ENCODE measurements around the gene RABGAP1L. TPM values are rescaled to one million over a fixed set of nuclear protein-coding genes. Genes with fewer than 3 reads are reported as not detected.
A peak's percentile ranks its signal among the peaks of the same experiment; 100 is the strongest.

The RABGAP1L gene
- polyA plus RNA-seq, 4 donors = 21.6 to 29.8 (median 29.6) TPM

- no peak for DNase-seq (ENCODE audit: low read depth in 4 of 4, low spot score in 3 of 4)
These were observed 35.1 kb downstream of the RABGAP1L start for GRCh38 chr1:174194461-174194860.

DNA sequence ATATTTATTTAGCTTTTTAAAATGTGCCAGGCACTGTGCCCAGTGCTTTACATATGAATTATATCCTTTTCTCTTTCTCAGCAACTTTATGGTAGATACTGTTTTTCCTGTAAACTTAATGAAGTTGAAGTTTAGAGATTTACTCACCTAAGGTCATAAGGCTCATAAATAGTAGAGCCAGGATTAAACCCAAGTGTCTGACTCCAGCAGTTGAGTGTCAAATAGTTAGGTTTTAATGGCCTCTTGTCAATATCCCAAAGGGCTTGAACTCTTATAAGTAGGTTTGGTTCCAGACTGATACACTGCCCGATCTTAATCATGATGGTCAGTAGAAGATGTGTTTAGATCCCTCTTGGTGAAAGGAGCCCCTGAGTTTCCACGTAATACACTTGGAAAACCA is 37.8 kb downstream of the RABGAP1L start:
- DNase-seq (ENCODE audit: low read depth in 4 of 4, low spot score in 3 of 4) = no peak

- DNase-seq (ENCODE audit: low read depth in 4 of 4, low spot score in 3 of 4) = no peak
These were observed 38.2 kb downstream of the RABGAP1L start for GRCh38 chr1:174197547-174197946.

DNA sequence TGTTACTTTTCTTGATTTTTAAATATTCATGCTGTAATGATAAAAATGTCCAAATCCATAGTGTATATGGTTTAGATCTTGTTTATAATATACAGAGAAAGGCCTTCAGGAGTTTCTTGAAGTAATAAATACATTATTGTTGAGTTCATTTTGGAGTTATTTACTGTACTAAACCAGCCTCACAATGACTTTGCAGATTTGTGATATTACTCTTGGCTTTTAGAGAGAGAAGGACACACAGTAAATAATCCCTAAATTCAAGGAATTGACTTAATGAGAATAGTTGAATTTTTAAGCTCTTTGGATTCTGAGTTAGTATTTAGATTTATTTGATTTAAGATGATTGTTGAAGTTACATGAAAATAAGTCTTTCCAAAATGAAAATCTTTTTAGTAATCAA is 38.9 kb downstream of the RABGAP1L start:
- no peak for DNase-seq (ENCODE audit: low read depth in 4 of 4, low spot score in 3 of 4)

GRCh38 chr1:174200746-174201145 is 41.4 kb downstream of the RABGAP1L start:
- no peak for DNase-seq (ENCODE audit: low read depth in 4 of 4, low spot score in 3 of 4)

- DNase-seq (ENCODE audit: low read depth in 4 of 4, low spot score in 3 of 4) = no peak
These were observed 45.5 kb downstream of the RABGAP1L start for GRCh38 chr1:174204697-174205308.

- DNase-seq (ENCODE audit: low read depth in 4 of 4, low spot score in 3 of 4) = no peak
These were observed 47.0 kb downstream of the RABGAP1L start for GRCh38 chr1:174206148-174206836.

DNA sequence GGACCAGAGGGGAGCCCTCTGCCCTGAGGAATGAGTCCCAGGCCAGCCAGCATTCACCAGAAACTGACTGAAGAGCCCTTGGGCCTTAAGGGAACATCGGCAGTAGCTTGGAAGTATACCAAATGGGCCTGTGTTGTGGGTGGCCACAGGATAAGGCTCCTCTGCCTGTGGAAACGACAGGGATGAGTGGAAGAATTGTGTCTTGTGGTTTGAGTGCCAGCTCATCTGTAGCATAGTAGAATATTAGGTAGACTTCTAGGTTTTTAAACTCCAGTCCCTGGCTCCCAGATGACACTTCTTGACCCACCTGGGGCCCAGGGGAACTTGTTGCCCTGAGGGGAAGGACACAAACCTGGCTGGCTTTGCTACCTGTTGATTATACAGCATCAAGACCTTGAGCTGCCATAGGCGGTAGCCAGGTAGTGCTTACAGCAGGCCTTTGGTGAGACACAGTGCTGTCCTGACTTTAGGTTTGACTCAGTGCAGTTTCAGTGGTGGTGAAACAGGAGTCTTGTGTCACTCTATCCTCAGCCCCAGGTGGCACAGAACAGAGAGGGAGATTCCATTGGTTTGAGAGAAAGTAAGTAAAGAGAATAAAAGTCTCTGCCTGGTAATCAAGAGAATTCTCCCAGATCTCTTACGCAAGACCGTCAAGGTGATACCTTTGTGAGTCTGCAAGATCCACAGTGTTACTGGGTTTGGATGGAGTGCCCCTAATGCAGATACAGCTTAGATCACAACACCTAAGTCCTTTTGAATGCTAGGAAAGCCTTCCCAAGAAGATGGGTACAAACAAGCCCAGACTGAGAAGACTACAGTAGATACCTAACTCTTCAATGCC is 50.2 kb downstream of the RABGAP1L start:
- DNase-seq (ENCODE audit: low read depth in 4 of 4, low spot score in 3 of 4) = no peak

DNA sequence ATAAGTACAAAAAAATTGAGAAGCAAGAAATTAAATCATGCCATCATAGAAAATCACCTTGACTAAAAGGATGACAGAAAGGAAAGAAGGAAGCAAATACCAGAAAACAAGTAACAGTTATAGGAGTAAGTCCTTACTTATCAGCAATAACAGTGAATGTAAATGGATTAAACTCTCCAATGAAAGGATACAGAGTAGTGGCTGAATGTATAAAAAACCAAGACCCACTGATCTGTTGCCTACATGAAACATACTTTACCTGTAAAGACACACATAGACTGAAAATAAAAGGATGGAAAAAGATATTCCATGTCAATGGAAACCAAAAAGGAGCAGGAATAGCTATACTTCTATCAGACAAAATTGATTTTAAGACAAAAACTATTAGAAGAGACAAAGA is 52.2 kb downstream of the RABGAP1L start:
- no peak for DNase-seq (ENCODE audit: low read depth in 4 of 4, low spot score in 3 of 4)

DNA sequence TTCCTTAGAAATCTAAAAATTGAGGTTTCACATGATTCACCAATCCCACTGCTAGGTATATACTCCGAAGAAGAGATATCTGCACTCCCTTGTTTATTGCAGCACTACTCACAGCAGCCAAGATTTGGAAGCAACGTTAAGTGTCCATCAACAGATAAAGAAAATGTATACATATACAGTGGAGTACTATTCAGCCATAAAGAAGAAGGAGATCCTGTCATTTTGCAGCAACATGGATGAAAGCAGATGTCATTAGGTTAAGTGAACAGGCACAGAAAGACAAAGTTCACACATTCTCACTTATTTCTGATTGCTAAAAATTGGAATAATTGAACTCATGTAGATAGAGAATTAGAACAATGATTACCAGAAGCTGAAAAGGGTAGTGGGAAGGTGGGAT is 56.4 kb downstream of the RABGAP1L start:
- DNase-seq (ENCODE audit: low read depth in 4 of 4, low spot score in 3 of 4) = no peak

DNA sequence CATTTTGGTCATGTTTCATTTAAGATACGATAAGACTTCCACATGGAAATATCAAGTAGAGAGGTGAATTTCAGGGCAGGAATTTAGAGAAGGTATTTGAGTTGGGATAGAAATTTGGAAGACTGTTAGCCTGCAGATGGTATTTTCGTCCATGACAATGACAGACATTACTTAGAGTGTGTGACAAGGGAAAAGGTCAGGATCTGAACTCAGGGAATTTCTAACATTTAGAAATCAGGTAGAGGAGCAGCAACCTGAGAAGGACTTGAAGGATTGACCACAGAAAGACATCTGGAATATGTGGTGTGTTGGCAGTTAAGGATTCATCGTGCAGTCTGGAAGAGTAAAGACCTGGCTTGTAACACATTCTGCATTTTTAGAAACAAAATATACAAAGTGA is 57.9 kb downstream of the RABGAP1L start:
- DNase-seq (ENCODE audit: low read depth in 4 of 4, low spot score in 3 of 4) = no peak

DNA sequence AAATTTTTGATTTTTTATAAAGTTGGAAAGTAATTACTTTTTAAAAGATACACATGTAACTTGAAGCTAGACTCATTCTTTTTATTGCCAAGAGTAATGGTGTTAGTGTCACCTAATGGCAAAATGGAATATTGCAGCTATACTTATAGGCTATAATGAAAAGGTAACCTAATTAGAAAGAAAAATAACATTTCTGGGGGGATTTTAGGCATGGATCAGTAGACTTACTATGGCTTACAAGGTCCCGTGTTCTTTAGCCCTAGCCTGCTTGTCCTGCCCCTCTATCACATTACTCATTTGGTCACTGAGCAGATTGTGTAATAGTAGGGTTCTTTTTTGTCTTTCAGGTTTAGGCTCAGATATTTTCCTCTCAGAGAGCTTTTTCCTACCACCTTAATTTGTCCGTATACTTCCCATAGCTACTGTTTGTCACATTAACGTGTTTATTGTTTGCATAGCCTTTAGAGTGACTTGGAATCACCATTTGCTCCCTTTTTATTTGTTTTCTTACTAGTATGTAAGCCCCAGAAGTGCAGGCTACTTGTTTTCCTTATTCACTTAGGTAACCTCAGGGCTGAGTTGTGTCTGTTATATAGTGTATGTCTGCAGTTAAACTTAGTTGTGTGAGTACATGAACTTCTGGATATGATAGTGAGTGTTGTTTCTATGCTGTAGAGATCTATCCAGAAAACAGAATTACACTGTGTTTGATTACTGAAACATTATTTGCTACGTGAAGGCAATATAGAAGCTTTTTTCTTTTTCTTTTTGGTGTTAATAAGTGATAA is 58.7 kb downstream of the RABGAP1L start:
- DNase-seq (ENCODE audit: low read depth in 4 of 4, low spot score in 3 of 4) = peak; percentile 7 to 21 (median 18)

- DNase-seq (ENCODE audit: low read depth in 4 of 4, low spot score in 3 of 4) = no peak
These were observed 59.7 kb downstream of the RABGAP1L start for GRCh38 chr1:174218983-174219382.

GRCh38 chr1:174219606-174220370 is 60.5 kb downstream of the RABGAP1L start:
- DNase-seq (ENCODE audit: low read depth in 4 of 4, low spot score in 3 of 4) = no peak

GRCh38 chr1:174221681-174222080 is 62.4 kb downstream of the RABGAP1L start:
- no peak for DNase-seq (ENCODE audit: low read depth in 4 of 4, low spot score in 3 of 4)

DNA sequence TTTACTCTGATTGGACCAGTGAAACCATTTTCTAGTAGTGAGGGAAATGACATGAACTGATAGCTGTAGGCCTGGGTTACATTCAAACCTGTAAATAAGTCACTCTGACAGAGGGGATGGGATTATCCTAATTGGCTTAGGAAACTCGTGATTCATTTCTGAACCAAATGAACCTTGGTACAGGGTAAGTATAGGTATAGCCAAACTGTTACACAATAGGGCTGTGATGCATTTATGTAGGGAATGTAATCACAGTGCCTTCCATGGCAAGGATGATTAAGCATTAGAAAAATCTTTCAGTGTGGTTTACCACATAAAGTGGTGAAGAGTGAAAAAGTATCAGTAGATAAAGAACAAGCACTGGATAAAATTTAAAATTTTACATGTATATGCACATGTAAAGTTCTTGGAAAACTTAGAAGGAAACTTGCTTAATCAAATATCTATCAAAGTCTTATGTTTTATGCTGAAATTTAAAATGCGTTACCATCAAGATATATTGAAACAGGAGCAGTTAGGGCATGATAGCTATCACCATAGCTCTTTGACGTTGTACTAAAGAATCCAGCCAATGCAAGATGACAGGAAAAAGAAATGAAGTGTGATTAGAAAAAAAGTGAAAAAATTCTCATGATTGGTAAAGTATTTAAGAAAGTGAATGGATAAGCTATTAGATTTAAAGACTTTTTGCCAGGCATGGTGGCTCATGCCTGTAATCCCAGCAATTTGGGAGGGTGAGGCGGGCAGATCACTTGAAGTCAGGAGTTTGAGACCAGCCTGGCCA is 63.0 kb downstream of the RABGAP1L start:
- no peak for DNase-seq (ENCODE audit: low read depth in 4 of 4, low spot score in 3 of 4)

DNA sequence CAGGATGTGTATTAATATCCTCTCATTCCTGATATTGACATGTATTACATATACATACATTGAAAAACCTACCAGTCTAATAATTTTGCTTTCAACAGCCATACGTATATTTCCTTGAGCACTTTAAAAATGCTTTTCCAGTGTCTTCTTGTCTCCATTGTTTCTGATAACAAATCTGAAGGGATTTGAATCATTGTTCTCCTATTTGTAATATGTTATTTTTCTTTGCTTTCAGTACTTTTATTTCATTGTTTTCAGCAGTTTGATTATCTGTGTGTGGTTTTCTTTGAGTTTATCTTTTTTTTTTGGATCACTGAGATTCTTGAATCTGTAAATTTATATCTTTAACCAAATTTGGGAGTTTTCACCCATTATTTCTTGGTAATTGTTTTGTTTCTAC is 65.3 kb downstream of the RABGAP1L start:
- no peak for DNase-seq (ENCODE audit: low read depth in 4 of 4, low spot score in 3 of 4)

GRCh38 chr1:174225499-174226204 is 66.3 kb downstream of the RABGAP1L start:
- DNase-seq (ENCODE audit: low read depth in 4 of 4, low spot score in 3 of 4) = no peak

DNA sequence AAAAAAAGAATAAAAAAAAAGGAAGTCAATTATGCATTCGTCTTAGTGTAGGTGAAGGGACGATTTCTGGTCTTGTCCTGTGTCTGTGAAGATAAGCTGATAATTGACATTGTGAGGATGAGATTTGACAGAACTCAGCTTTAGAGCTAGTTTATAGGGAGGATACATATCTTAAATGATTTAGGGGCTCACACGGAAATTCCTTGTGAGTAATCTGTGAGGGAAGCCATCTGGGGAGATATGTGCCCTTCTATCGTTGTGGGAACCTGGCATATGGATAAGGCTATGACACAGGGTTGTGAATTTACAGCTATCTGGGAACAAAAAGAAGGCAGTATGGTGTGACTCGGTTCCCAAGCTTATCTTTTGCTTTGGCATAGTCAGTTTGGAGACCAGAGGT is 71.1 kb downstream of the RABGAP1L start:
- no peak for DNase-seq (ENCODE audit: low read depth in 4 of 4, low spot score in 3 of 4)
